22Rv1 (cell line): ENCODE measurements around the gene ITPR1.

Experiments
- H3K27ac ChIP-seq: fragments of 450-650 bp; 2 replicates; pipeline ENCODE4 v1.5.1; 2017
- CTCF ChIP-seq: fragments of 450-650 bp; IDR thresholded peaks from 2 replicates; pipeline ENCODE4 v1.5.1; 2017; ENCODE audit warnings: mild to moderate bottlenecking
- ZFX ChIP-seq: fragments of 450-650 bp; IDR thresholded peaks from 2 replicates; pipeline ENCODE4 v1.6.1; 2017; ENCODE audit warnings: antibody characterized with exemption, borderline replicate concordance

ITPR1 gene

GRCh38 chr3:4606911-4607310, 113.8 kb downstream of the ITPR1 start:
- H3K27ac ChIP-seq = no peak overlapping the region
- TF ChIP-seq ZFX (no peak), CTCF (no peak)

DNA sequence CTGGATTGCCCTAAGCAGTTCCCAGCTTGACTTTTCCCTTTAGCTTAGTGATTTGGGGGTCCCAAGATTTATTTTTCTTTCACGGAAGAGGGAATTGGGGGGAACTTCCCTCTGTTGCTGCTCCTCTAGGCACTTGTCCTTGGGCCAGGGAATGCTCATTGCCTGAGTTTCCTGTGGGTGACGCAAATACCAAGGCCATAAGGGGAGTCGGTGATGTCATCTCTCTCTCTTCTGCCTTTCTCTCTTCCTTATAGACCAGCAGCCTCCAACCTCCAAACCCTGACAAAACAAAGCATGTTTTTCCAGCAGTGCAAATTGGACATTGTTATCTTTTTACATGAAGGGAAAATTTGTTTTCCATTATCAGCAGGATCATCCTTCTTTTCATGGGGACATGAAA, 120.2 kb downstream of the ITPR1 start:
- no peak for TF ChIP-seq CTCF
- TF ChIP-seq ZFX = no peak

DNA sequence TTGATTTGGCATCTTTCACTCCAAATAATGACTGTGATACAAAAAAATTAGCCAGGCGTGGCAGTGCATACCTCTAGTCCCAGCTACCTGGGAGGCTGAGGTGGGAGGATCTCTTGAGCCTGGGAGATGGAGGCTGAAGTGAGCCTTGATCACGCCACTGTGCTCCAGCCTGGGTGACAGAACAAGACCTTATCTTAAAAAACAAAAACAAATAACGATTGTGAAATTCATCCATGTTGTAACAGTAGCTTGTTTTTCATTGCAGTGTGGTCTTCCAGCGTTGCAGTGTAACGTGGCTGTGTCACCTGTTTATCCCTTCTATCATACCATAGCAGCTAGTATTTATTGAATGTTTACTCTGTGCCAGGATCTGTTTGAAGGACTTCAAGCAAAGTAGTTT, 120.9 kb downstream of the ITPR1 start:
- no peak for TF ChIP-seq ZFX
- no peak for TF ChIP-seq CTCF
- H3K27ac ChIP-seq = no peak overlapping the region

More for the DNA sequence above, 120.2 kb downstream of the ITPR1 start:
- H3K27ac ChIP-seq = no peak overlapping the region

- TF ChIP-seq CTCF (no peak), ZFX (no peak)
- no peak overlapping the region for H3K27ac ChIP-seq
These were observed 121.8 kb downstream of the ITPR1 start for GRCh38 chr3:4614927-4615326.

DNA sequence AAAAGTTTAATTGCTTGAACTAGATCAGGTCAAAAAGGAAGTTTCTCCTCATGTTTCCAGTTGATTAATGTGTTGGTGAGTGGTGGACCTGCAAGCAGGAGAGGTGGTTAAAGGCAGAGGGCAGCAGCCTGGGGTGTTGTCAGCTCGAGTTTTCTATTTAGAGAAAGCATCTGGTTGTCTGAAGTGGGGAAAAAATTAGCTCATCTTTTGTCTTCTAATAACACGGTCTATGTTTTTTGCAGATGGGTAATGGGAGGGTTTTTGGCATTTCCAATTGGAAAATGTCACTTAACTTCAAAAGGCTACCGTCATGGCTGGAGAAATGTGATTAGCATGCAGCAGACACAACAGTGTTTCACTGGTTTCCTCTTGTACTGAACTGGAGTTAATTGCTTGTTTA, 122.6 kb downstream of the ITPR1 start:
- no peak overlapping the region for H3K27ac ChIP-seq
- no peak for TF ChIP-seq CTCF
- no peak for TF ChIP-seq ZFX

GRCh38 chr3:4623421-4623999, 130.4 kb downstream of the ITPR1 start:
- TF ChIP-seq CTCF (no peak), ZFX (no peak)
- H3K27ac ChIP-seq = no peak overlapping the region

- TF ChIP-seq ZFX (no peak), CTCF (no peak)
- H3K27ac ChIP-seq = no peak overlapping the region
These were observed 134.7 kb downstream of the ITPR1 start for GRCh38 chr3:4627651-4628375.
